Heart right ventricle (tissue), 16 donors: ENCODE data around the gene DISC1. TPM values are rescaled to one million over a fixed set of nuclear protein-coding genes. Genes with fewer than 3 reads are reported as not detected.

Experiments
- ATAC-seq, 8 donors: fragments of 200-7000 bp; cut with Tn5 transposase; one replicate each; pipeline ENCODE4 v1.9.1; 2020; ENCODE audit warnings: mild to moderate bottlenecking in 8 of 8, moderate library complexity in 8 of 8, moderate number of reproducible peaks in 1 of 8
- DNase-seq, 2 donors: peaks; one replicate each; pipeline ENCODE4 v3.0.0-alpha.2; 2020
- H3K27ac ChIP-seq, 10 donors: fragments of 200-600 bp; sonication (generic) in 2 of 10; one replicate each; pipeline versions ENCODE4 v1.5.0 to v1.8.0; 2020 to 2022; ENCODE audit warnings: mild to moderate bottlenecking in 3 of 10
- H3K27me3 ChIP-seq, 7 donors: fragments of 200-600 bp; one replicate each; pipeline ENCODE4 v1.8.0; 2021 to 2022; ENCODE audit warnings: mild to moderate bottlenecking in 2 of 7
- H3K36me3 ChIP-seq, 9 donors: fragments of 200-600 bp; sonication (generic) in 1 of 9; one replicate each; pipeline versions ENCODE4 v1.5.0 to v1.8.0; 2020 to 2022; ENCODE audit warnings: mild to moderate bottlenecking in 2 of 9
- H3K4me1 ChIP-seq, 9 donors: fragments of 200-600 bp; sonication (generic) in 1 of 9; one replicate each; pipeline versions ENCODE4 v1.5.0 to v1.8.0; 2020 to 2022; ENCODE audit warnings: mild to moderate bottlenecking in 4 of 9
- H3K4me3 ChIP-seq, 10 donors: fragments of 200-600 bp; sonication (generic) in 2 of 10; one replicate each; pipeline versions ENCODE4 v1.5.0 to v1.8.0; 2020 to 2022; ENCODE audit warnings: mild to moderate bottlenecking in 7 of 10, moderate library complexity in 2 of 10
- H3K9me3 ChIP-seq, 11 donors: fragments of 200-600 bp in 10 of 11; sonication (generic) in 2 of 11; one replicate each; pipeline versions ENCODE4 v1.5.0 to v1.8.0; 2013 to 2022; ENCODE audit warnings: mild to moderate bottlenecking in 2 of 11, control low read depth in 1 of 11, moderate library complexity in 1 of 11
- CTCF ChIP-seq, 9 donors: fragments of 200-600 bp; sonication (generic) in 2 of 9; IDR thresholded peaks; one replicate each; pipeline versions ENCODE4 v1.5.0 to v1.8.0; 2021 to 2022; ENCODE audit warnings: antibody characterized with exemption in 9 of 9, mild to moderate bottlenecking in 5 of 9, moderate library complexity in 1 of 9
- WGBS, 2 donors: extraction: QIAGEN DNeasy Blood & Tissue Kit; methylation state at CpG; one replicate each; pipeline ENCODE4 v1.1.7; 2013; ENCODE audit warnings: inconsistent platforms in 1 of 2; 5-methylcytosine and 5-hydroxymethylcytosine counted together
- intact Hi-C, 10 donors: fragments of 100-400 bp; cut with DNase I; formaldehyde crosslinking; loops; one replicate each; pipeline versions ENCODE4 v1.11.1 to v1.14.2; 2022
- polyA plus RNA-seq, 2 donors: library from polyadenylated mRNA; stranded (reverse); fragments of 200-250 nt; gene quantifications; one replicate each; pipeline ENCODE4 v1.2.3, GENCODE V29; 2013
- total RNA-seq, 10 donors: library from RNA; stranded (reverse); fragmentation: NEBNext Ultra II Directional in 3 of 10; extraction: Animal tissue kit (Norgen Biotek cat#: 25700) in 3 of 10; gene quantifications; one replicate each; pipeline versions ENCODE4 v1.2.1 to v1.2.4, GENCODE V29; 2021 to 2023
- donor health status: Arrhythmogenic right ventricular cardiomyopathy.
- donor health status: ischemic (EF 13 %, LVEDD 7.1; RV severe dilation, severe dysfunction).
- donor health status: healthy with polysubstance abuse.
- donor health status: DM: no; HTN: yes; CAD: no.
- donor health status: DM: no; HTN: no; CAD: no.
- donor health status: ischemic (EF 25% LVEDD 6.9; RV normal size, moderate dysfunction).
- donor health status: ischemic (EF 25% LVEDD 5.7; RV mildly dilated, moderate dysfunction).
- donor health status: healthy.
- donor health status: DM: yes; HTN: yes; CAD: no.
- donor health status: Ischemic cardiomyopathy.
- donor health status: ischemic (EF 35%, LVEDD 5.7; RV mildly dilated, moderate dysfunction).
- donor health status: nonischemic (EF 11% LVEDD 7.7; RV severe dilation, severe dysfunction).
- donor health status: DM: yes; HTN: yes; CAD: no.
- donor health status: PGD.
- donor health status: ischemic (EF 29% LVEDD 5.4; RV normal size, mild dysfunction).
- donor health status: nonischemic (EF 23%, LVEDD 6.1; RV moderate dilation, normal function).

DISC1 gene
- total and polyA plus RNA-seq, 12 donors = 1.4 to 6.4 (median 4.0) TPM

GRCh38 chr1:231855361-231855760, 228.8 kb downstream of the DISC1 start:
- no peak for TF ChIP-seq CTCF (IDR thresholded peaks at IDR 0.05)
- Histone ChIP-seq H3K27me3 (no peaks in the 10 kb centered on the region), H3K4me3 (no peak overlapping the region), H3K9me3 (no peaks in the 10 kb centered on the region), H3K36me3 (peaks cover 0 to 4% (median 0%) of the 10 kb centered on the region in 9 donors), H3K27ac (no peak overlapping the region), H3K4me1 (peaks cover under 1 to 36% (median 15%) of the 10 kb centered on the region in 9 donors)
- intact Hi-C loops = loop anchor here in 1 of 10 donors (5.0 to 10.0 kb wide), 2 partner anchors 101 to 1387 kb away; no protein-coding TSS in a partner anchor
- 71 to 79% methylated on average over 1 of the region's 1 CpG for WGBS, 2 donors
- ATAC-seq = no peak
- DNase-seq = no peak

- intact Hi-C loops = loop anchor here in 1 of 10 donors (5.0 to 10.0 kb wide), 2 partner anchors 101 to 1386 kb away; no protein-coding TSS in a partner anchor
- no peak for DNase-seq
- Histone ChIP-seq H3K9me3 (no peaks in the 10 kb centered on the region), H3K27ac (no peak overlapping the region), H3K4me3 (no peak overlapping the region), H3K36me3 (peaks cover 0 to 4% (median 0%) of the 10 kb centered on the region in 9 donors), H3K4me1 (peaks cover 0 to 36% (median 11%) of the 10 kb centered on the region in 9 donors), H3K27me3 (no peaks in the 10 kb centered on the region)
- WGBS, 2 donors = 92 to 95% methylated on average over 5 of the region's 5 CpGs
- no peak for ATAC-seq
- no peak for TF ChIP-seq CTCF (IDR thresholded peaks at IDR 0.05)
These were observed 229.3 kb downstream of the DISC1 start for GRCh38 chr1:231855926-231856325.

DNA sequence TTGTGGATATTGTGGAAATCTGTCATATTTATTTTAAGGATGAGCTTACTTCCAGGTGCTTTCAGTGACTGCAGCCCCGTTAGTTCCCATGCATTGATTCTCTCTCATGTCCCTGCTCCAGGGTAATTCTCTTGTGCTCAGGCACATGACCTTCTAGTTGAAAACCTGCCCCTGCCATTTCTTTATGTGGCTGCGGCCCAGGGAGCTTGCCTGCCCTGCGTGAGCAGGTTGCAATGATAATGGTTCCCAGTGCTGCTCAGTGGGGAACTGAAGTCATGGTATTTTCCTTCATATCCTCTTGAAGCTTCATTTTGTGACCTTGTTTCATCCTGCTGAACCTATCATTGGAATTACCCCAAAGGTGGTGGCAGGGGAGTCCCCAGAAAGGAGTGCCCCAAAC, 229.8 kb downstream of the DISC1 start:
- no peak overlapping the region for H3K4me3 ChIP-seq
- H3K27me3 ChIP-seq = no peaks in the 10 kb centered on the region
- H3K27ac ChIP-seq = no peak overlapping the region
- no peak for ATAC-seq
- TF ChIP-seq CTCF (IDR thresholded peaks at IDR 0.05) = no peak
- H3K4me1 ChIP-seq = peaks cover 0 to 36% (median 12%) of the 10 kb centered on the region in 9 donors
- no peak for DNase-seq
- intact Hi-C loops = loop anchor here in 1 of 10 donors (5.0 to 10.0 kb wide), 2 partner anchors 102 to 1386 kb away; no protein-coding TSS in a partner anchor
- no peaks in the 10 kb centered on the region for H3K9me3 ChIP-seq
- WGBS, 2 donors = 96 to 97% methylated on average over 3 of the region's 3 CpGs
- H3K36me3 ChIP-seq = peaks cover 0 to 4% (median 0%) of the 10 kb centered on the region in 9 donors

GRCh38 chr1:231856894-231857293, 230.3 kb downstream of the DISC1 start:
- no peak overlapping the region for H3K27ac ChIP-seq
- H3K4me3 ChIP-seq = no peak overlapping the region
- no peak for TF ChIP-seq CTCF (IDR thresholded peaks at IDR 0.05)
- peaks cover 3 to 40% (median 17%) of the 10 kb centered on the region in 9 donors for H3K4me1 ChIP-seq
- WGBS, 2 donors = 97 to 99% methylated on average over 4 of the region's 4 CpGs
- H3K9me3 ChIP-seq = no peaks in the 10 kb centered on the region
- H3K27me3 ChIP-seq = no peaks in the 10 kb centered on the region
- DNase-seq (no peak), ATAC-seq (no peak)
- peaks cover 0 to 4% (median 0%) of the 10 kb centered on the region in 9 donors for H3K36me3 ChIP-seq
- intact Hi-C loops = loop anchor here in 1 of 10 donors (5.0 to 10.0 kb wide), 2 partner anchors 102 to 1385 kb away; no protein-coding TSS in a partner anchor
